ENCODE results near the gene HVCN1.
"Not testable (repeated sequence)": the region's sequence is repeated elsewhere in the genome, so short reads cannot be mapped to it uniquely, and the experiment has no call there.

The HVCN1 gene

GRCh38 chr12:110615171-110615570 is 73.7 kb downstream of the HVCN1 start:
- in situ Hi-C loops (cut with HindIII; ENCODE audit: low sequenced_read_pairs), result no loop called here
- no peak for DNase-seq (ENCODE audit: low read depth)
- TF ChIP-seq CTCF (IDR thresholded peaks at IDR 0.05; ENCODE audit: low read depth, low read length, missing control alignments), result no peak
- no peak overlapping the region for H3K4me3 ChIP-seq (ENCODE audit: low read depth, low read length)

- peak within 1 kb of the TSS; percentile 67 for H3K4me3 ChIP-seq (ENCODE audit: low read depth, low read length)
- TF ChIP-seq CTCF (IDR thresholded peaks at IDR 0.05; ENCODE audit: low read depth, low read length, missing control alignments), result no peak
- DNase-seq (ENCODE audit: low read depth), result peak; percentile 74
- in situ Hi-C loops (cut with HindIII; ENCODE audit: low sequenced_read_pairs), result no loop called here
These were observed 74.9 kb downstream of the HVCN1 start, which contains the start of gene TCTN1 for GRCh38 chr12:110613771-110614684. Gene TCTN1, plus strand, starts transcription at chr12:110614129. Its CDS starts 54 bp downstream, at chr12:110614183.

GRCh38 chr12:110613071-110613770 is 75.7 kb downstream of the HVCN1 start:
- TF ChIP-seq CTCF (IDR thresholded peaks at IDR 0.05; ENCODE audit: low read depth, low read length, missing control alignments), result no peak
- H3K4me3 ChIP-seq (ENCODE audit: low read depth, low read length), result peak overlapping the region; percentile 67
- no peak for DNase-seq (ENCODE audit: low read depth)
- in situ Hi-C loops (cut with HindIII; ENCODE audit: low sequenced_read_pairs), result no loop called here

- H3K4me3 ChIP-seq (ENCODE audit: low read depth, low read length), result no peak overlapping the region
- TF ChIP-seq CTCF (IDR thresholded peaks at IDR 0.05; ENCODE audit: low read depth, low read length, missing control alignments), result no peak
- in situ Hi-C loops (cut with HindIII; ENCODE audit: low sequenced_read_pairs), result no loop called here
- no peak for DNase-seq (ENCODE audit: low read depth)
These were observed 82.7 kb downstream of the HVCN1 start for GRCh38 chr12:110606253-110606611.

- DNase-seq (ENCODE audit: low read depth); in situ Hi-C loops (cut with HindIII; ENCODE audit: low sequenced_read_pairs); H3K4me3 ChIP-seq (ENCODE audit: low read depth, low read length): not testable (repeated sequence)
- peak; percentile 67 for TF ChIP-seq CTCF (IDR thresholded peaks at IDR 0.05; ENCODE audit: low read depth, low read length, missing control alignments)
These were observed 86.7 kb downstream of the HVCN1 start for GRCh38 chr12:110602085-110602814.

- no peak for DNase-seq (ENCODE audit: low read depth)
- no peak for TF ChIP-seq CTCF (IDR thresholded peaks at IDR 0.05; ENCODE audit: low read depth, low read length, missing control alignments)
- no peak overlapping the region for H3K4me3 ChIP-seq (ENCODE audit: low read depth, low read length)
- in situ Hi-C loops (cut with HindIII; ENCODE audit: low sequenced_read_pairs), result no loop called here
These were observed 88.7 kb downstream of the HVCN1 start for GRCh38 chr12:110600254-110600653.

All from astrocyte of the cerebellum (primary cell).